AG10803 (cell line): ENCODE data around the gene ZNF394.
A peak's percentile ranks its signal among the peaks of the same experiment; 100 is the strongest.

Experiments used
- DNase-seq: peaks from one replicate; pipeline ENCODE4 v3.0.0; 2010; ENCODE audit warnings: low read depth
- H3K4me3 ChIP-seq: 2 replicates; pipeline ENCODE4 v1.5.1; 2011; ENCODE audit warnings: mild to moderate bottlenecking, low read length, control low read depth
- TF ChIP-seq, protein P1 (sequence below): conservative IDR thresholded peaks from 2 replicates; pipeline ENCODE4 v1.5.1; 2011; ENCODE audit warnings: mild to moderate bottlenecking, low read length, control low read depth, inconsistent platforms

The ZNF394 gene

DNA sequence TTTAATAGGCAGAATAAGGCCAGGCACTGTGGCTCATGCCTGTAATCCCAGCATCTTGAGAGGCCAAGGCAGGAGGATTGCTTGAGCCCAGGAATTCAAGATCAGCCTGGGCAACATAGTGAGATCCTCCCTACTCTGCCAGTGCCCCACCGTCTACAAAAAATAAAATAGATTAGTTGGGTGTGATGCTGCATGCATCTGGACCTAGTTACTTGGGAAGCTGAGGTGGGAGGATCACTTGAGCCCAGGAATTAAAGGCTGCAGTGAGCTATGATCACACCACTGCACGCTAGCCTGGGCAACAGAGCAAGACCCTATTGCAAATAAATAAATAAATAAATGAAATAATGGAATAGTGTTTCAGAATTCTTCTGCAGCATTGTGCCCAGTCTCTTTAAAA lies 35.6 kb upstream of the ZNF394 start:
- TF ChIP-seq, protein P1, sequence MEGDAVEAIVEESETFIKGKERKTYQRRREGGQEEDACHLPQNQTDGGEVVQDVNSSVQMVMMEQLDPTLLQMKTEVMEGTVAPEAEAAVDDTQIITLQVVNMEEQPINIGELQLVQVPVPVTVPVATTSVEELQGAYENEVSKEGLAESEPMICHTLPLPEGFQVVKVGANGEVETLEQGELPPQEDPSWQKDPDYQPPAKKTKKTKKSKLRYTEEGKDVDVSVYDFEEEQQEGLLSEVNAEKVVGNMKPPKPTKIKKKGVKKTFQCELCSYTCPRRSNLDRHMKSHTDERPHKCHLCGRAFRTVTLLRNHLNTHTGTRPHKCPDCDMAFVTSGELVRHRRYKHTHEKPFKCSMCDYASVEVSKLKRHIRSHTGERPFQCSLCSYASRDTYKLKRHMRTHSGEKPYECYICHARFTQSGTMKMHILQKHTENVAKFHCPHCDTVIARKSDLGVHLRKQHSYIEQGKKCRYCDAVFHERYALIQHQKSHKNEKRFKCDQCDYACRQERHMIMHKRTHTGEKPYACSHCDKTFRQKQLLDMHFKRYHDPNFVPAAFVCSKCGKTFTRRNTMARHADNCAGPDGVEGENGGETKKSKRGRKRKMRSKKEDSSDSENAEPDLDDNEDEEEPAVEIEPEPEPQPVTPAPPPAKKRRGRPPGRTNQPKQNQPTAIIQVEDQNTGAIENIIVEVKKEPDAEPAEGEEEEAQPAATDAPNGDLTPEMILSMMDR, result no peak
- no peak for DNase-seq
- no peak overlapping the region for H3K4me3 ChIP-seq

DNA sequence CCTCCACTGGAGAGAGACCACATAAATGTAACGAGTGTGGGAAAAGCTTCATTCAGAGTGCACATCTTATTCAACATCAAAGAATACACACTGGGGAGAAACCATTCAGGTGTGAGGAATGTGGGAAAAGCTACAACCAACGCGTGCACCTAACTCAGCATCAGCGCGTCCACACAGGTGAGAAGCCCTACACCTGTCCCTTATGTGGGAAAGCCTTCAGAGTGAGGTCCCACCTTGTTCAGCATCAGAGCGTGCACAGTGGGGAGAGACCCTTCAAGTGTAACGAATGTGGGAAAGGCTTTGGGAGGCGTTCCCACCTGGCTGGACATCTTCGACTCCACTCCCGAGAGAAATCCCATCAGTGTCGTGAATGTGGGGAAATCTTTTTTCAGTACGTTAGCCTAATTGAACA lies 31.3 kb upstream of the ZNF394 start:
- no peak for DNase-seq
- TF ChIP-seq, protein P1, result no peak
- no peak overlapping the region for H3K4me3 ChIP-seq

DNA sequence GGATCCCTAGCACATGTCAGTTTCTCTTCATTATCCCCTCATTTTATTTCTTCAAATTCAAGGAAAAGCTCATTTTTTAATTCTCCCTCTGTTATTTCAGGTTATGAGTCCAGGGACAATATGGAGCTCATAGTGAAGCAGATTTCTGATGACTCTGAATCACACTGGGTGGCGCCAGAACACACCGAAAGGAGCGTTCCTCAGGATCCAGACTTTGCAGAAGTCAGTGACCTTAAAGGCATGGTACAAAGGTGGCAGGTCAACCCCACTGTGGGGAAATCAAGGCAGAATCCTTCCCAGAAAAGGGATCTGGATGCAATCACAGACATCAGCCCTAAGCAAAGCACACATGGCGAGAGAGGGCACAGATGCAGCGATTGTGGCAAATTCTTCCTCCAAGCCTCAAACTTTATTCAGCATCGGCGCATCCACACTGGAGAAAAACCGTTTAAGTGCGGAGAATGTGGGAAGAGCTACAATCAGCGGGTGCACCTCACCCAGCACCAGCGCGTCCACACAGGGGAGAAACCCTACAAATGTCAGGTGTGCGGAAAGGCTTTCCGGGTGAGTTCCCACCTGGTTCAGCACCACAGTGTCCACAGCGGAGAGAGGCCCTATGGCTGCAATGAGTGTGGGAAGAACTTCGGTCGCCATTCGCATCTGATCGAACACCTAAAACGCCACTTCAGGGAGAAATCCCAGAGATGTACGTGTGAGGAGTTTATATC lies 25.8 kb upstream of the ZNF394 start:
- TF ChIP-seq, protein P1, result peak; percentile 37
- no peak for DNase-seq
- no peak overlapping the region for H3K4me3 ChIP-seq

DNA sequence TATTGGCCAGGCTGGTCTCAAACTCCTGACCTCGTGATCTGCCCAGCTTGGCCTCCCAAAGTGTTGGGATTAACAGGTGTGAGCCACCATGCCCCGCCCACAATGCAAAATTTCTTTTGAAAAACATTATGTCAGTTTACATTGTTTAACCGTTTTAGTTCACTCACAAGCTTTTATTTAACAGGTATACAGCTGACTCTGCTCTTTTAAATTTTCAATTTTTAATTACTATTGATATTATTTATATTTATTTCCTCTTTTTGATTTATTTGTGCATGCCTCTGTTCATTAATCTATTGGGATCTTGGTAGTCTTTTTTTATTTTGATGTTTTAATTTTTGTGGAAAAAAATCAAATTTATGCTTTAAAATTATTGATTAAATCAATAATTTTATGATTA lies 21.3 kb upstream of the ZNF394 start:
- TF ChIP-seq, protein P1, result no peak
- no peak overlapping the region for H3K4me3 ChIP-seq
- no peak for DNase-seq

DNA sequence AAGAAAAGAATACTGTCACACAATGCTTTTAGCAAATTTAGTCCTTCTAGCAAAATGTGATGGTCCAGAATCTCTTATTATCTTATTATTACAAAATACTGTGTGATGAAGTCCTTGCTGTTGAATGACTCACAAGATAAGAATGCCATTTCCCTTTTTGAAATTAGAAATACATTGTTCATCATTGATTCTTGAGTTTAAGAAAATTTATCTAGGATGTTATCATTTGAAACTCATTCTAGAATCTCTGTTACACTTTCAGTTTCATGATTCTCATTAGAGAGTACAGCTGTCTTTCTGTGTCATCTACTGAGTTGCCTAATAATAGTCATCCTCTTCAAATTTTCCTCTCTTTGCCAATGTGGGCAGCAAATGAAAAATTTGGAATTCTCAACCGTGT lies 14.0 kb upstream of the ZNF394 start:
- DNase-seq, result peak; percentile 40
- H3K4me3 ChIP-seq, result no peak overlapping the region
- TF ChIP-seq, protein P1, result no peak

DNA sequence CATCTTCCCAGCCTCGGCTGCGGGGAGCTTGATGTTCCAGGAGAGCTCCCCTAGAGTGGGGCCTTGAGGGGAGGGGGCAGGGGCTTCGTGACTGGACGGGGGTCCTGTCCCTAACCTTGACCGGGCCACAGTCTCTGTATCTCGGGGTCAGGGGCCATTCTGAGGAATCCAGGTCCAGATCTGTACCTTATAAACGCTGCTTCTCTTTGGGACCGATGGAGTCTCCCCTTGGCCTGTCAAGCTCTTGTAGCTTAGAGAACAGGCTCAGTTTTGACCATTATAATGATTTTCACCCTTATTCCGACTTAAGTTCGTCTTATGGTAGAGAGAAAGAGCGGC lies 5.2 kb upstream of the ZNF394 start:
- DNase-seq, result peak; percentile 4
- H3K4me3 ChIP-seq, result peak overlapping the region; percentile 92
- TF ChIP-seq, protein P1, result no peak

DNA sequence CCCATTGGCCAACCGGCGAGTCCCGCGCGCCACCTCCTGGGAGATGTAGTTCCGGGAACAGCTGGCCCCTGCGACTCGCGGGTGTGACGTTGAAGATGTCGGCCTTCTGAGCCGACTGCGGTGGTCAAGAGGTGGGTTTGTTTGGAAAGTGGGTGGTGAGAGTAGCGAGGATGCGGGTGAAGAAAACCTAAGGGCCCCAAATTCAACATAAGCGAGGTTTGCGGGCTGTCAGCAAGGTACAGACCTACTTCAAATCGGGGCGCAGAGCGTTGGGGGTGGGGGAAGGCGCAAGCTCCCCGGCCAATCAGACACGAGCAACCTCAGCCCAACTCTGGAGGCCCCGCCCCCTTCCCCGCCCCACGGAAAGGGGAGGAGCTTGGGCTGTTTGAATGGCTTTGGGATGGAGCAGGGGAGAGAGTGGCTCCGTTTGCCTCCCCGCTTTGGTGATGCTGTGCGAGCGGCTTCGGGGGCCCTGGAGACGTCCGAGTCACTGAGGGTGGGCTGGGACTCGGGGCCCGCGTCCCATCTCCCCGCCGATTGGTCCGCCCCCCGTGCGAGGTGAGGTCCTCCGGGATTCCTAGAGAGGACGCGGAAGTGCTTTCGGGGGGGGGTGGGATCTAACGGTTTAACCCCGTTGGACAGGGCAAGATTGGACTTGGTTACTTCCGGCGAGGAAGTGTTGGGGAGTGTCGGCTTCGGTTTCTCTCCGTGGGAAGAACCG lies 4.7 kb upstream of the ZNF394 start, which contains the start of gene ZKSCAN5:
Gene ZKSCAN5, plus strand, starts transcription at position 60 of the 721 bp plus-strand sequence. CDS start 1,383 bp downstream, outside the sequence.
- peak; percentile 98 for DNase-seq
- peak within 1 kb of the TSS; percentile 92 for H3K4me3 ChIP-seq
- TF ChIP-seq, protein P1, result no peak
